HUES6 (cell line): ENCODE measurements around the gene CARD19.
A peak's percentile ranks its signal among the peaks of the same experiment; 100 is the strongest.

Source experiments
- H3K27ac ChIP-seq: 2 replicates; pipeline ENCODE4 v1.7.0; 2013; ENCODE audit warnings: low read depth, mild to moderate bottlenecking, low read length, inconsistent platforms
- H3K27me3 ChIP-seq: 2 replicates; pipeline ENCODE4 v1.6.1; 2013; ENCODE audit warnings: low read length; ENCODE audit not compliant: control insufficient read depth, insufficient read depth
- H3K36me3 ChIP-seq: 2 replicates; pipeline ENCODE4 v1.6.1; 2013; ENCODE audit warnings: low read length; ENCODE audit not compliant: control insufficient read depth, insufficient read depth
- H3K4me1 ChIP-seq: 2 replicates; pipeline ENCODE4 v1.6.1; 2013; ENCODE audit warnings: low read length; ENCODE audit not compliant: control insufficient read depth, insufficient read depth
- H3K4me3 ChIP-seq: 2 replicates; pipeline ENCODE4 v1.5.1; 2013; ENCODE audit warnings: low read depth, low read length
- H3K9ac ChIP-seq: one replicate; pipeline ENCODE4 v1.6.1; 2013; ENCODE audit warnings: mild to moderate bottlenecking, low read length
- H3K9me3 ChIP-seq: 2 replicates; pipeline ENCODE4 v1.6.1; 2013; ENCODE audit warnings: low read depth, low read length; ENCODE audit not compliant: control insufficient read depth, insufficient read depth

The CARD19 gene

GRCh38 chr9:93057703-93058354, 38.2 kb upstream of the CARD19 start:
- Histone ChIP-seq H3K27me3 (peaks cover 5% of the 10 kb centered on the region; the same call in 1 of the 2 replicates), H3K36me3 (no peaks in the 10 kb centered on the region), H3K9me3 (no peaks in the 10 kb centered on the region), H3K4me3 (peak overlapping the region; percentile 58), H3K4me1 (peaks cover 51% of the 10 kb centered on the region), H3K27ac (no peak overlapping the region), H3K9ac (no peak overlapping the region)

GRCh38 chr9:93058355-93059010, 37.5 kb upstream of the CARD19 start, which contains the start of gene SUSD3:
TSS of gene SUSD3 (plus strand) at chr9:93058701. CDS start at chr9:93058743, 42 bp downstream.
- Histone ChIP-seq H3K4me3 (peak within 1 kb of the TSS; percentile 58), H3K9me3 (no peaks in the 10 kb centered on the region), H3K9ac (no peak within 1 kb of the TSS), H3K27me3 (peaks cover 5% of the 10 kb centered on the region; the same call in 1 of the 2 replicates), H3K27ac (no peak within 1 kb of the TSS), H3K36me3 (no peaks in the 10 kb centered on the region), H3K4me1 (peaks cover 45% of the 10 kb centered on the region)

GRCh38 chr9:93059011-93059714, 36.9 kb upstream of the CARD19 start:
- peaks cover 38% of the 10 kb centered on the region; the same call in 1 of the 2 replicates for H3K4me1 ChIP-seq
- H3K9me3 ChIP-seq = no peaks in the 10 kb centered on the region
- H3K27ac ChIP-seq = no peak overlapping the region
- H3K4me3 ChIP-seq = peak overlapping the region; percentile 58
- no peaks in the 10 kb centered on the region for H3K36me3 ChIP-seq
- no peak overlapping the region for H3K9ac ChIP-seq
- H3K27me3 ChIP-seq = peaks cover 5% of the 10 kb centered on the region; the same call in 1 of the 2 replicates

GRCh38 chr9:93059715-93060578, 36.1 kb upstream of the CARD19 start:
- Histone ChIP-seq H3K9ac (no peak overlapping the region), H3K27ac (no peak overlapping the region), H3K9me3 (no peaks in the 10 kb centered on the region), H3K4me3 (no peak overlapping the region), H3K4me1 (peaks cover 37% of the 10 kb centered on the region; the same call in 1 of the 2 replicates), H3K27me3 (peaks cover 5% of the 10 kb centered on the region; the same call in 1 of the 2 replicates), H3K36me3 (no peaks in the 10 kb centered on the region)

- no peak overlapping the region for H3K27ac ChIP-seq
- H3K36me3 ChIP-seq = no peaks in the 10 kb centered on the region
- peaks cover 5% of the 10 kb centered on the region; the same call in 1 of the 2 replicates for H3K27me3 ChIP-seq
- no peak overlapping the region for H3K9ac ChIP-seq
- H3K4me3 ChIP-seq = no peak overlapping the region
- peaks cover 37% of the 10 kb centered on the region; the same call in 1 of the 2 replicates for H3K4me1 ChIP-seq
- H3K9me3 ChIP-seq = no peaks in the 10 kb centered on the region
Observed at GRCh38 chr9:93060746-93061259, 35.2 kb upstream of the CARD19 start.

- no peak overlapping the region for H3K4me3 ChIP-seq
- peaks cover 5% of the 10 kb centered on the region; the same call in 1 of the 2 replicates for H3K27me3 ChIP-seq
- no peaks in the 10 kb centered on the region for H3K9me3 ChIP-seq
- H3K36me3 ChIP-seq = no peaks in the 10 kb centered on the region
- H3K4me1 ChIP-seq = peaks cover 37% of the 10 kb centered on the region; the same call in 1 of the 2 replicates
- H3K27ac ChIP-seq = no peak overlapping the region
- no peak overlapping the region for H3K9ac ChIP-seq
Observed at GRCh38 chr9:93061260-93061751, 34.7 kb upstream of the CARD19 start.

- Histone ChIP-seq H3K27ac (no peak overlapping the region), H3K4me3 (no peak overlapping the region), H3K36me3 (no peaks in the 10 kb centered on the region), H3K9ac (no peak overlapping the region), H3K4me1 (peaks cover 31% of the 10 kb centered on the region; the same call in 1 of the 2 replicates), H3K27me3 (peaks cover 5% of the 10 kb centered on the region; the same call in 1 of the 2 replicates), H3K9me3 (no peaks in the 10 kb centered on the region)
Observed at GRCh38 chr9:93061791-93062763, 33.9 kb upstream of the CARD19 start.

GRCh38 chr9:93064392-93065134, 31.5 kb upstream of the CARD19 start:
- Histone ChIP-seq H3K9me3 (no peaks in the 10 kb centered on the region), H3K9ac (no peak overlapping the region), H3K27me3 (no peaks in the 10 kb centered on the region), H3K36me3 (no peaks in the 10 kb centered on the region), H3K4me3 (no peak overlapping the region), H3K4me1 (peaks cover 18% of the 10 kb centered on the region; the same call in 1 of the 2 replicates), H3K27ac (no peak overlapping the region)

- Histone ChIP-seq H3K9me3 (no peaks in the 10 kb centered on the region), H3K27me3 (no peaks in the 10 kb centered on the region), H3K27ac (no peak overlapping the region), H3K4me1 (peaks cover 12% of the 10 kb centered on the region; the same call in 1 of the 2 replicates), H3K36me3 (no peaks in the 10 kb centered on the region), H3K4me3 (no peak overlapping the region), H3K9ac (no peak overlapping the region)
Observed at GRCh38 chr9:93065135-93065720, 30.8 kb upstream of the CARD19 start.
